GM06990 (cell line): ENCODE data around the gene NMNAT3.
"Not testable (repeated sequence)": the region's sequence is repeated elsewhere in the genome, so short reads cannot be mapped to it uniquely, and the experiment has no call there.

Source experiments
- DNase-seq: peaks from one replicate; pipeline ENCODE4 v3.0.0-alpha.2; 2011; ENCODE audit not compliant: insufficient read length; ENCODE audit errors: extremely low read depth
- H3K27me3 ChIP-seq: replicated peaks from 2 replicates; pipeline ENCODE4 v1.6.0; 2011; ENCODE audit warnings: low read length; ENCODE audit not compliant: control insufficient read depth, insufficient read depth
- H3K36me3 ChIP-seq: 2 replicates; pipeline ENCODE4 v1.5.1; 2011; ENCODE audit warnings: low read length; ENCODE audit not compliant: control insufficient read depth, insufficient read depth
- H3K4me3 ChIP-seq: replicated peaks from 2 replicates; pipeline ENCODE4 v1.5.1; 2011; ENCODE audit warnings: low read depth, mild to moderate bottlenecking, control low read depth, low read length
- CTCF ChIP-seq: IDR thresholded peaks from 2 replicates; pipeline ENCODE4 v1.5.1; 2011; ENCODE audit warnings: low read length, control low read depth, mild to moderate bottlenecking, inconsistent platforms; ENCODE audit not compliant: insufficient read depth, poor library complexity, severe bottlenecking

NMNAT3 gene

DNA sequence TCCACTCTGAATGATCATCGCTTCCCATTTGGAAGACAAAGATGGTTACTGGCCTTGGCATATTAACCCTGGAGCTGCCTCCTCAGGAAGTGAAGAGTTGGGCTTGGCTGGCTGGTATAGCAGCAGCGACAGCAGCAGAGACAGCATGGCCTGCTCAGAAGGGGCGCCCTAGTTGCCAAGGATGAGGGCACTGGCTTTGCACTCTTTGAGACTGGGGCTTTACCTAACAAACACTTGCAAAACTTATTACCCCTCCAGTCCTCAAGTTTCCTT is 69.7 kb downstream of the NMNAT3 start:
- Histone ChIP-seq H3K27me3 (no peaks in the 10 kb centered on the region), H3K4me3 (no peak overlapping the region), H3K36me3 (no peaks in the 10 kb centered on the region)
- no peak for DNase-seq
- TF ChIP-seq CTCF, result no peak

DNA sequence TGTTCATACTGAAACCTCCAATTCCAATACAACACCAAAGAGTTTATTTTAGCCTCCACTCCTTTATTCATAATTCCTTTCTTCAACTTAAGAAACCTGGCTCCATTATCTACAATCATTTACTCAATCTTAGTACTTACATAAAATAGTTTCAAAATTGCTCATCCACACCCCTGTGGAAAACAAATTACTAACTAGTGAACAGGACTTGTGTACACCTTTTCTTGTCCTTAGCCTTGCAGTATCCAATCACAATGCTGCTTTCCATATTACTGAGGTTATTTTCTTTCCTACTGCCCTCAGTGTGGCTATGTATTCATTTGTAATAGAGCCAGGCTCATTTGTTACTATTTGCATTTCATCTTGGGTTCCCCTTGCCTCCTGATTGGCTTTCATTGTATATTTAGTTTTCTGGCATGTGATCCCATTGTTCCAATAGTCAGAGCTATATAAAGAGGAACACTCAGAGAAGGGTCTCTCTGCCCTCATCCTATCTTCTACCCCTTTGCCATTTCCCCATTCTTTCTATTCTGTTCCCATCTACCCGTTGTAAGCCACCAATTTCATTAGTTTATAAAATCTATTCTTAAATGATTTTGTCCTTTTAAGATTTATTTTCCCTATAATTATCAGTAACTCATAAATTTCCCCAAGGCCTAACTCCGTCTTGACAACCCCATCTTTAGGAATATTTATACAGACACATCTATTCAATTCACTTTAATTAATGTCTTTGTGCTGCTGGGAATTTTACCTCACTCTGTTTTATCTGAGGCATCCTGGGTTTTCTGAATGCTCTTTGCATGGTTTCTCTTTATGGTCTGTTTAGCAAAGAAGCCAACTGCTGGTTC is 70.3 kb downstream of the NMNAT3 start:
- no peak for TF ChIP-seq CTCF
- H3K4me3 ChIP-seq, result no peak overlapping the region
- H3K27me3 ChIP-seq, result no peaks in the 10 kb centered on the region
- H3K36me3 ChIP-seq, result no peaks in the 10 kb centered on the region
- no peak for DNase-seq

DNA sequence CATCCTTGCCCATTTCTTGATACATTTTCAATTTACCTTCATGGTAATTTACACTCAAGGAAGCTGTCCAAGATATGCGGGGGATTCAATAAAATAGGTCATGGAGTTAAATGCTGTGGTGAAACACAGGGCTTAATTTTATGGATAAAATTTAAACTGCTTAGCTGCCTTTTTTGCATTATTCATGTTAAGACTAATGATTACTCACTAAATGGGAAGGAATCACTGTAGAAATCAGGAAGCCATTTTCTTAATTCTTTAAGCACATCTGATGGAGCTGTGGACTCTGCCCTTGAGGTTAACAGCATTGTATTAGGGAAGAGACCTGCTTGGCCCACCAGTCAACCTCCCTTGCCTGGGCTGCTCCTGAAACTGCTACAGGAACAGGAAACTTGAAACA is 75.8 kb downstream of the NMNAT3 start:
- no peaks in the 10 kb centered on the region for H3K27me3 ChIP-seq
- no peak for TF ChIP-seq CTCF
- DNase-seq, result no peak
- H3K36me3 ChIP-seq, result no peaks in the 10 kb centered on the region
- no peak overlapping the region for H3K4me3 ChIP-seq

GRCh38 chr3:139601191-139601961 is 76.4 kb downstream of the NMNAT3 start:
- no peak for TF ChIP-seq CTCF
- Histone ChIP-seq H3K27me3 (no peaks in the 10 kb centered on the region), H3K4me3 (no peak overlapping the region), H3K36me3 (no peaks in the 10 kb centered on the region)
- no peak for DNase-seq

- H3K4me3 ChIP-seq, result no peak overlapping the region
- no peak for DNase-seq
- H3K36me3 ChIP-seq, result no peaks in the 10 kb centered on the region
- TF ChIP-seq CTCF, result no peak
- H3K27me3 ChIP-seq, result no peaks in the 10 kb centered on the region
These were observed 79.8 kb downstream of the NMNAT3 start for GRCh38 chr3:139597947-139598346.

GRCh38 chr3:139591186-139591585 is 86.6 kb downstream of the NMNAT3 start:
- not testable (repeated sequence) for H3K4me3 ChIP-seq, DNase-seq, H3K27me3 ChIP-seq, H3K36me3 ChIP-seq
